OCI-LY7 (cell line): ENCODE data around the gene PIGP.

Experiments
- CTCF ChIP-seq: fragments of 200-600 bp; sonication (generic); conservative IDR thresholded peaks from 2 replicates; pipeline ENCODE4 v1.5.1; 2014; ENCODE audit warnings: mild to moderate bottlenecking, antibody characterized with exemption, low read length, moderate library complexity, mixed read lengths
- EZH2phosphoT487 ChIP-seq: fragments of 200-600 bp; sonication (generic); IDR thresholded peaks from 2 replicates; pipeline ENCODE4 v1.6.1; 2018; ENCODE audit warnings: low read depth, borderline replicate concordance, mild to moderate bottlenecking, mixed run types, antibody characterized with exemption, low read length, moderate library complexity, mixed read lengths

- TF ChIP-seq CTCF (no peak), EZH2phosphoT487 (no peak)
These were observed 9.4 kb downstream of the PIGP start for GRCh38 chr21:37063433-37063832.
